A375 (cell line): ENCODE results near the gene GREM2. TPM values are rescaled to one million over a fixed set of nuclear protein-coding genes. Genes with fewer than 3 reads are reported as not detected.

Experiments
- small RNA-seq: library from RNA; depleted of rRNA; stranded (forward); fragments of <200 nt; gene quantifications from one replicate; pipeline ENCODE3, GENCODE V24; 2014
- total RNA-seq: library from RNA; depleted of rRNA; stranded (reverse); fragments of >200 nt; shearing (Covaris generic); gene quantifications from 2 replicates; pipeline ENCODE4 v1.2.3, GENCODE V29; 2014; rRNA removed

Gene GREM2
- not detected in 2 replicates for total RNA-seq

GRCh38 chr1:240611619-240612480, at the start of gene GREM2:
Gene GREM2, minus strand, starts transcription at chr1:240612155. Its CDS starts 118,680 bp downstream, at chr1:240493475.

Small RNA genes lying within 50 kb of the gene (small RNA-seq; reads per million reads assigned to genes)
- gene RNU5F-8P: not detected
